LNCAP (cell line): Measurements from ENCODE around the gene RBMS1.

Experiments
- TF ChIP-seq, protein P1 (sequence below): fragments of 450-650 bp; IDR thresholded peaks from 2 replicates; pipeline ENCODE4 v1.5.1; 2017; ENCODE audit warnings: mild to moderate bottlenecking

Gene RBMS1

DNA sequence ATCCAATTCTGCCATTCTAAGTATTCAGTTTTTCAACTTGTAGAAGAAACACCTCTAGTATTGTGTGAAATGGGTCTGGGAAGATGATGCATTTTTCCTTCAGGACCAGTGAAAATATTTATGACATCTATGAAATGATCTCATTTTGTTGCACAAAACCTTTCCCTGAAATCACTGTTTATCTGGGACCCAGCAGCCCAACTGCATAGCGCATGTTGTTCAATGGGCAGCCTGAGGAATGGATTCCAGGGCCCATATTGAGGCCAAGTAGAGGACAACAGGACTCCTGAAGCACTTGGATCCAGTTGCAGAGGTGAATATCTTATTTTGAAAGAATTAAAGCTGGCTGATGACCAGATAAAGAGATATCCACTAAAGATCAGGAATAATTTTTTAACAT, 7.3 kb downstream of the RBMS1 start:
- TF ChIP-seq, protein P1, sequence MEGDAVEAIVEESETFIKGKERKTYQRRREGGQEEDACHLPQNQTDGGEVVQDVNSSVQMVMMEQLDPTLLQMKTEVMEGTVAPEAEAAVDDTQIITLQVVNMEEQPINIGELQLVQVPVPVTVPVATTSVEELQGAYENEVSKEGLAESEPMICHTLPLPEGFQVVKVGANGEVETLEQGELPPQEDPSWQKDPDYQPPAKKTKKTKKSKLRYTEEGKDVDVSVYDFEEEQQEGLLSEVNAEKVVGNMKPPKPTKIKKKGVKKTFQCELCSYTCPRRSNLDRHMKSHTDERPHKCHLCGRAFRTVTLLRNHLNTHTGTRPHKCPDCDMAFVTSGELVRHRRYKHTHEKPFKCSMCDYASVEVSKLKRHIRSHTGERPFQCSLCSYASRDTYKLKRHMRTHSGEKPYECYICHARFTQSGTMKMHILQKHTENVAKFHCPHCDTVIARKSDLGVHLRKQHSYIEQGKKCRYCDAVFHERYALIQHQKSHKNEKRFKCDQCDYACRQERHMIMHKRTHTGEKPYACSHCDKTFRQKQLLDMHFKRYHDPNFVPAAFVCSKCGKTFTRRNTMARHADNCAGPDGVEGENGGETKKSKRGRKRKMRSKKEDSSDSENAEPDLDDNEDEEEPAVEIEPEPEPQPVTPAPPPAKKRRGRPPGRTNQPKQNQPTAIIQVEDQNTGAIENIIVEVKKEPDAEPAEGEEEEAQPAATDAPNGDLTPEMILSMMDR, result no peak

DNA sequence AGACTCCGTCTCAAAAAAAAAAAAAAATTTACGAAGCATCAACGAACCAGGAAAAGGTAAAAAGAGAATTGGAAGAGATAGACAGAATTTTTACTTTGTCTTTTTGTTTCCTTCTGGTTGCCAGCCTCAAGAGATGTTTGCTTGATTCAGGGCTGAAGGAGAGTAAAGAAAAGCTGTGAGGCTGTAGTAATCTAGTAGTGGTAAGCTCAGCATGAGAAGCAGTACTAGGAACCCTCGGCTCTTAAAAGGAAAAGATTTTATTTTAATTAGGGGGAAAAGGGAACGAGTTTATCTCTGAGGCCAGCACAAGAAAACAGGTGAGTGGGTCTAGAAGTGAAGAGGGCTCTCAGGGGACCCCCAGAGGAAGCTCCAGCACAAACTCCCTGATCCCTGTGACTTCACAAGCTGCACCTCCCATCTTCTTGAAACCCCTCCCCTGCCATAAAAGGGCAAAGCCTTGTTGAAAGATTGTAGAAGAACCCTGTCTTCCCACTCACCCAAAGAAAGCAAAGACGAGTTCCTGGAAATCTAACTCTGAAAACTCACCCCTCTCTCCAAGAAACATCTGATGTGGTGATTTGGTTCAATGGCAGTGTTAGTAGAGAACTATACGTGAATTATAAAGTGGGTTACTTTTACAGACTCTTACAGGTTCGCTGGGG, 8.6 kb downstream of the RBMS1 start:
- TF ChIP-seq, protein P1, result no peak

DNA sequence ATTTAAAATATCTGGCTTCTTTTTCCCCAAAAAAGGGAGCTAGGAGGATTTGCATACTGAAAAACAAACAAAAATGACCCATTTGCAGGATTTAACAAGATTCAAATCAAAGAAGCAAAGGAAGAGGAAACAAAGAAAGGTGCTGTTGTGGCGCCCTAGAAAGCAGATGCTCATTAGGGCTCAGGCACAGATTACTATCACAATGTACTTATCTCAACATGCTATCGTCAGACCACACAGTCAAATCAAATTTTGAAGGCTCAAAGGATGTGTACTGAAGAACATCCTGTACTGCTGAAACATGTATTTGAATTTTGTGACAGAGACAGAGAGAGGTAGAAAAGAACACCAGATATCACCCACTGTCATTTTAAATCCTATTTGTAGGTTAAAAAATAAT, 10.9 kb downstream of the RBMS1 start:
- TF ChIP-seq, protein P1, result no peak

DNA sequence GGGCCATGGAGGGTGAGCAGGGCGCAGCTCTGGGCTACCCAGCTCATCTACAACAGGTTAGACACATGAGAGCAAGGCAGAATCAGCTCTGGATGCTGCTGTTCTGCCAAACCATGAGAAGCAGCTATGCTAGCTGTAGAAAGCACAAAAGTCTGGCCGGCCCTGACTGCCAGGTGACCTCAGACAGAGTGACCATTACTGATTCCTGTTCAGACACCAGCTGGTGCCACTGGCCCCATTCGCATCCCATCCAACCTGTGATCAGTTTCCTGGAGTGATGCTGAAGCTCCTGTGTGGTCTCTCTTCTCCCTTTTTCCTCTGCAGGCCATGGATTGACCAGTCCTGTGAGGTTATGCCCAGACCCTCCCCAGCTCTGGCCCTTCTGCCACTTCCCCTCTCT, 14.3 kb downstream of the RBMS1 start:
- TF ChIP-seq, protein P1, result no peak

DNA sequence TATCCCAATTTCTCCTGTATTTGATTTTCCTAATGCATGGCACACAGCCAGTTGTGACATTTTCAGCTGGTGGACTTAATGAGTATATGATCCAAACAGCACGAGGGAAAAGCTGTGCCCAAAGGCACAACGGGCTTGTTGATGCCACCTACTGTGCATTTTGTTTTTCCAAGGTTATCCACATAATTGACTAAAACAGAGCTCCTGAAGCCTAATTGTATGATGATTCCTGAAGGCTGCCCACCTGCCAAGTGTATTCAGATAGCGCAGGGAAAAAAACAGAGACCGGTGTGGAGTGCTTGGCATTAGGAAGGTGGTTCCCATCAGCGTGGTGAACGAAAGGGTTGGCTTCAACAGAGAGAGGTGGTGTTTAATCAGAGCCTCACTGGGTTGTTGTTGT, 14.9 kb downstream of the RBMS1 start:
- TF ChIP-seq, protein P1, result no peak

DNA sequence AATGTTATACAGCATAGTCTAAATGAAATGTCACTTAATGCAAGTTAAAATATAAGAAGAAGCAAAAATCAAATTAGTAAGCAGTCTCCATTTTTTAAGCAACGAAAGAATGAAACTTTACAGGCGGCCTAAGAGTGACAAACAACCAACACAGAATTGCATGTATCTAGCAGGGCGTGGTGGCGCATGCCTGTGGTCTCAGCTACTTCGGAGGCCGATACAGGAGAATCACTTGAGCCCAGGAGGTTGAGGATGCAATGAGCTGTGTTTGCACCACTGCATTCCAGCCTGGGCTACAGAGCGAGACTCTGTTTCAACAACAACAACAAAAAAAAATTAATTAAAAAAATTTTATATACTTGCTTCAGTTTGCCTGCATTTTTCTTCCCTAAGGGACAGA, 16.6 kb downstream of the RBMS1 start:
- TF ChIP-seq, protein P1, result no peak

DNA sequence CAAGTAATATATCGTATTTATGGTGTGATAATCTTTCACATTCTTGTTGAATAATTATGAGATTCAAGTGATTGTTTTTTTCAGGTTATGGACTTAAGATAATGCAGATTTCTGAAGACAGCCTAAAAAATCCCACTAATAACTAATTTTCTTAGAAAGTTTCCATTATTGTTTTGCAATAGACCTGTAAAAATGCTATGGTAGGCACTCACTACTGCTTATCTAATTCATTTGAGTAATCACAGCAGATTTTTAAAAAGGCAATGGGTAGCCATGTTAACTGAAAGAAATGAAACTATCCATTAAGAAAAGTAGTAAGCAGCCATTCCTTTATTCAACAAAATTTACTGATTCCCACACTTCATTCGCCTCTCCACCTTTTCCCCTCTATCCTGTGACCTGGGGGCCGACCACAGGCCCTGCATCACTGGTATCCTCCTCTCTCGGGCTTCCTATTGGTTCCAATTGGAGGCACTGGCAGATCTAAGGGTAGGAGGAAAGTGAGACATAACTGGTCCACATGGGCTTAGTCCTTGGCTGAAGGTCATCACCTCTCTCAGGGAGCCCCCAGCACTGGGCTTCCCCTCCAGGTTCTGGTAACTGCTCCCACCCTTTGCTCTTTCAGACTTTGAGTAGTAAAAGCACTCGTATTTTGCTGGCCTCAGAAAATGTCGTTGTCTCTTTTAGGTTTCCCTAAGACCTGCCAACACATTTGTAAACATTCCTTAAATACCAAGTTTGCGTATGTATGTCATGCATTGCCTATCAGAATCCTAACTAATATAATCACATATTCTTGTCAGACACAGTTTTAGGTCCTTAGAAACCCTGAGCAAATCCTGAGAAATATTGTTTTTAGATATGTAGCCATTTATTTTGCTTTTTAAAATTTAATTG, 18.5 kb downstream of the RBMS1 start:
- TF ChIP-seq, protein P1, result no peak
